Activated CD4-positive, alpha-beta memory T cell treated with anti-CD3 and anti-CD28 coated beads for 36 hours (primary cell): ENCODE data around the gene SIX4. TPM values are rescaled to one million over a fixed set of nuclear protein-coding genes. Genes with fewer than 3 reads are reported as not detected.
A peak's percentile ranks its signal among the peaks of the same experiment; 100 is the strongest.

Experiments used
- CTCF ChIA-PET: fragments of 350-600 bp; sonication (Branson Sonifier 250); formaldehyde crosslinking; loops from one replicate; lab custom pipeline; 2021; ENCODE audit warnings: antibody characterized with exemption, inconsistent platforms; lab: Charles Lee
- POLR2A ChIA-PET: fragments of 350-600 bp; sonication (Branson Sonifier 250); formaldehyde crosslinking; loops from one replicate; lab custom pipeline; 2021; ENCODE audit warnings: antibody characterized with exemption; lab: Charles Lee
- DNase-seq: peaks from one replicate; pipeline ENCODE4 v3.0.0-alpha.2; 2020
- H3K27ac Mint-ChIP-seq: one replicate; pipeline ENCODE4 v1.8.0; 2021; ENCODE audit warnings: mixed read lengths
- H3K27me3 Mint-ChIP-seq: one replicate; pipeline ENCODE4 v1.8.0; 2021; ENCODE audit warnings: mixed read lengths
- H3K36me3 Mint-ChIP-seq: one replicate; pipeline ENCODE4 v1.8.0; 2021; ENCODE audit warnings: mixed read lengths
- H3K4me1 Mint-ChIP-seq: one replicate; pipeline ENCODE4 v1.8.0; 2021; ENCODE audit warnings: low read depth, mixed read lengths
- H3K4me3 Mint-ChIP-seq: one replicate; pipeline ENCODE4 v1.8.0; 2021; ENCODE audit warnings: mild to moderate bottlenecking, mixed read lengths
- H3K9me3 Mint-ChIP-seq: one replicate; pipeline ENCODE4 v1.8.0; 2021; ENCODE audit warnings: mixed read lengths
- intact Hi-C: fragments of 100-400 bp; cut with micrococcal nuclease; formaldehyde crosslinking; loops from one replicate; pipeline ENCODE4 v1.15.1; 2023
- total RNA-seq, 2 experiments: library from RNA; stranded (reverse); gene quantifications; one replicate each; pipeline ENCODE4 v1.2.3, GENCODE V29; 2021

Gene SIX4
- under 1 TPM in 1 of 2 experiments, not detected in 1; 0.17 TPM for total RNA-seq

DNA sequence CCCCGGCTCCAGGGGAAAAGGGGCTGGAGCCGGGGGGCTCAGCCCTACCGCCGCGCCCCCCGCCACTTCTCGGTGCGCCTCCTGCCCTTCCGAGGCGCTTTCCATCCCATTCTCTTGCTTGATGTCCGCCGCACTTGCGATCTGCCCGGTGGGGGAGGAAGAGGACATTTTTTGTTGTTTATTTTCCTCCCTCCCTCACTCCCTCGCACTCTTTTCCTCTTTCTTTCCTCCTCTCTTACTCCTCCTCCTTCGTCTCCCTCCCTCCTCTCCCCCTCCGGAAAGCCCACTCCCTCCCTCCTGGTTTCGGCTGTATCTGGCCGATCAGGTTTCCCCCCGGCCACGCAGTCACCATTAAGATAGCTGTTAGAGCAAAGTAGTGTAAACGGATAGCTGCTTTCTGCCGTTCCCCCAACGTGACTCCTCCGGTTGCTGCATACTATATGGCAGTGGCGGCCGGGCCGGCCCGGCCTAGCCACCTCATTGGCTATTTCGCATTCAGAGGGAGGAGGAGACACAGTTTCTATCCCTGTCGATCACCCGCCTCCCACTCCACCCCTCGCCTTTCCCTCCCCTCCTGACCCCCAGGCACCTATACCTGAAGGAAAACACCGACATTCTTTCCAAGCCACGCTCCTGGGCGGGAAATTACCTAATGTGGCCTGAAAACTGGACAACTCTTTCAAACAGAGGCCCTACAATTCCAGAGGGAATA is at the start of gene SIX4:
Gene SIX4 (minus strand): TSS at position 445 of the 712 bp plus-strand sequence. CDS start 277 bp downstream, at position 168.
- Mint-ChIP-seq H3K36me3 (no peaks in the 10 kb centered on the region), H3K27ac (no peak within 1 kb of the TSS), H3K27me3 (peaks cover 71% of the 10 kb centered on the region), H3K4me1 (peaks cover 11% of the 10 kb centered on the region), H3K4me3 (peak within 1 kb of the TSS; percentile 79), H3K9me3 (no peaks in the 10 kb centered on the region)
- CTCF ChIA-PET: no interaction called here
- intact Hi-C loops: loop anchor here (1.0 to 5.0 kb wide), 5 partner anchors 10 to 301 kb away; partner anchors contain the start of genes MNAT1, SLC38A6 and TRMT5
- POLR2A ChIA-PET: no interaction called here
- DNase-seq: peak; percentile 34

GRCh38 chr14:60773558-60773957 is 49.4 kb upstream of the SIX4 start:
- ChIA-PET POLR2A (no interaction called here), CTCF (interaction anchor here (0.9 kb wide), 1 partner anchor 14 kb away, joined by 3 read pairs; no protein-coding TSS in a partner anchor)
- H3K9me3 Mint-ChIP-seq: no peaks in the 10 kb centered on the region
- no peak overlapping the region for H3K27ac Mint-ChIP-seq
- no peaks in the 10 kb centered on the region for H3K4me1 Mint-ChIP-seq
- no peaks in the 10 kb centered on the region for H3K36me3 Mint-ChIP-seq
- DNase-seq: no peak
- no peaks in the 10 kb centered on the region for H3K27me3 Mint-ChIP-seq
- intact Hi-C loops: no loop called here
- H3K4me3 Mint-ChIP-seq: no peak overlapping the region

DNA sequence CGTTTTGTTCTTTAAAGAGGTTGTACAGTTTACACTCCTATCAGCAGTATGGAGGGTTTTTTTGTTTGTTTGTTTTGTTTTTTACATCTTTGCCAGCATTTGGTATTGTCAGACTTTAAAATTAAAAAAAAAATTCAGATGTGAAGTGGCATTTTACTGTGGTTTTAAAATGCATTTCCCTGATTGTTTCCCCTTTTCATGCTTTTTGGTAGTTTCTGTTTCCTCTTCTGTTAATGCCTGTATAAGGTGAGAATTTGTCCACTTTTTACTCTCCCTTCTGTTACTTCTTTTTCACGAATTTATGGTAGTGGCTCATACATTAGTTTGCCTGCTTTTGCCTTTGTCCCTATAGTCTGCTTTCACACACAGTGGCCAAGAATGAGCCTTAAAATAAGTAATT is 47.0 kb upstream of the SIX4 start:
- Mint-ChIP-seq H3K36me3 (peaks cover 1% of the 10 kb centered on the region), H3K27me3 (no peaks in the 10 kb centered on the region), H3K9me3 (no peaks in the 10 kb centered on the region), H3K4me3 (no peak overlapping the region), H3K4me1 (no peaks in the 10 kb centered on the region), H3K27ac (no peak overlapping the region)
- POLR2A ChIA-PET: no interaction called here
- CTCF ChIA-PET: no interaction called here
- intact Hi-C loops: no loop called here
- no peak for DNase-seq

DNA sequence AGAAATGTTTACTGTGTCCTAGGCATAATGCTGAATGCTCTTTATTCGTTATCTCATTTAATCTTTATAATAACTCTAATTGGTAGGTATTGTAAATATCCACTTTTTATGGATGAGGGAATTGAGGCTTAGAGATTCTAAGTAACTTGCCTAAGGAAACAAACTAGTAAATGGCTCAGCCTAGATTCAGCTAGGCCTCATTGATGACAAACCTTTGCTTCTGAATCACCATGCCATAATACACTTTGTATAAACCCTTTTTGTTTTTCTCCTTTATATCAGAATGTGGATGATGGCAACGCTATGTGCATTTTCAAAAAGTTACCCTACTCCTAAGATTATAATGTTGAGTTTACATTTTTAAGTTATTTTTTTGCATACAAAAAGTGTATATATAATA is 44.5 kb upstream of the SIX4 start:
- Mint-ChIP-seq H3K4me1 (no peaks in the 10 kb centered on the region), H3K9me3 (no peaks in the 10 kb centered on the region), H3K27ac (no peak overlapping the region), H3K36me3 (peaks cover 1% of the 10 kb centered on the region), H3K4me3 (no peak overlapping the region), H3K27me3 (no peaks in the 10 kb centered on the region)
- intact Hi-C loops: no loop called here
- no peak for DNase-seq
- ChIA-PET POLR2A (no interaction called here), CTCF (no interaction called here)

- H3K27ac Mint-ChIP-seq: no peak overlapping the region
- intact Hi-C loops: no loop called here
- ChIA-PET CTCF (no interaction called here), POLR2A (no interaction called here)
- no peak overlapping the region for H3K4me3 Mint-ChIP-seq
- peaks cover 3% of the 10 kb centered on the region for H3K27me3 Mint-ChIP-seq
- no peaks in the 10 kb centered on the region for H3K36me3 Mint-ChIP-seq
- H3K4me1 Mint-ChIP-seq: peaks cover 19% of the 10 kb centered on the region
- no peaks in the 10 kb centered on the region for H3K9me3 Mint-ChIP-seq
- DNase-seq: no peak
Observed at GRCh38 chr14:60760644-60761364, 36.7 kb upstream of the SIX4 start.

GRCh38 chr14:60760209-60760608 is 36.1 kb upstream of the SIX4 start:
- Mint-ChIP-seq H3K36me3 (no peaks in the 10 kb centered on the region), H3K4me3 (no peak overlapping the region), H3K9me3 (no peaks in the 10 kb centered on the region), H3K27ac (no peak overlapping the region), H3K4me1 (peaks cover 19% of the 10 kb centered on the region), H3K27me3 (peaks cover 3% of the 10 kb centered on the region)
- CTCF ChIA-PET: interaction anchor here (0.7 kb wide), 1 partner anchor 14 kb away, joined by 3 read pairs; no protein-coding TSS in a partner anchor
- DNase-seq: no peak
- intact Hi-C loops: no loop called here
- POLR2A ChIA-PET: no interaction called here

DNA sequence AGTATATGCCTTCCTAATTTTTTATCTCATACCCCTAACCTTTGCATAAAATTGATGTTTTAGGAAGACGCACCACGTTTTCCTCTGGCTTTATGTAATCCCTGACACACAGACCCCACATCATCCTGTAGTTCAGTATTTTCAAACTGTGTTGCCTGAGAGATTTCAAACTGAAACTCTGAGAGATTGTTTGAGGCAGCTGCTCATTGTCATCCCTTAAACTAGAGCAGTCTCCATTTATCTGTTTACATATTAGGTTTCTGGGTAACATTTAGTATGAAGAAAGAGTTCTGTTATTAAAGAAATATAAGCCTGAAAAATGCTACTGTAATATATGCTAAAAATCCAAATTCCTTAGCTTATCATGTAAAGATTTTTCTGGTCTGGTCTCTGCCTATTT is 34.7 kb upstream of the SIX4 start:
- Mint-ChIP-seq H3K36me3 (no peaks in the 10 kb centered on the region), H3K9me3 (no peaks in the 10 kb centered on the region), H3K27me3 (peaks cover 3% of the 10 kb centered on the region), H3K27ac (no peak overlapping the region), H3K4me1 (peaks cover 24% of the 10 kb centered on the region), H3K4me3 (no peak overlapping the region)
- intact Hi-C loops: no loop called here
- CTCF ChIA-PET: interaction anchor here (1.1 kb wide), 1 partner anchor 494 kb away, joined by 3 read pairs; no protein-coding TSS in a partner anchor
- POLR2A ChIA-PET: no interaction called here
- no peak for DNase-seq

DNA sequence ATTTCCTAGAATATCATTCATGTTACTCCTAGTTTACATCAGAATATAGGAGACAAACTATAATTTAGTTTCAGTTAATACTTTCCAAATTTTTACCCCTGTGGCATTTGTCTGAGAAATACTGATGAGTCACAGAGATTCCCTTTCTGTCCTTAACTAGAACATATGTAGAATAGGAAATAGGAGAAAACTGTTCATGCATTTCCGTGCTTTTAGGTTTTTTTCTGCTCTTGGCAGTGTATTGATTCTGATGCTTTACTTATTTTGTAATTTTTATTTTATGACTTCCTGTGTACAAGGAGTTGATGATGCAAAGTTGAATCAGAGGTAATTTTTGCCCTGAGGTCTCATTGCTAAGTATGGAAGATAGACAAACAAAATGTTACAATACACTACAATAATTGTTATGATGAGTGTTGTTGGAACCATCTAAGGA is 33.4 kb upstream of the SIX4 start:
- DNase-seq: no peak
- H3K27ac Mint-ChIP-seq: no peak overlapping the region
- CTCF ChIA-PET: no interaction called here
- POLR2A ChIA-PET: no interaction called here
- no peaks in the 10 kb centered on the region for H3K9me3 Mint-ChIP-seq
- H3K27me3 Mint-ChIP-seq: peaks cover 5% of the 10 kb centered on the region
- intact Hi-C loops: no loop called here
- no peaks in the 10 kb centered on the region for H3K36me3 Mint-ChIP-seq
- H3K4me1 Mint-ChIP-seq: peaks cover 36% of the 10 kb centered on the region
- no peak overlapping the region for H3K4me3 Mint-ChIP-seq

- Mint-ChIP-seq H3K4me1 (peaks cover 36% of the 10 kb centered on the region), H3K4me3 (no peak overlapping the region), H3K27me3 (peaks cover 5% of the 10 kb centered on the region), H3K9me3 (no peaks in the 10 kb centered on the region), H3K36me3 (no peaks in the 10 kb centered on the region), H3K27ac (no peak overlapping the region)
- DNase-seq: no peak
- ChIA-PET POLR2A (no interaction called here), CTCF (interaction anchor here (1.0 kb wide), 1 partner anchor 36 kb away, joined by 3 read pairs; no protein-coding TSS in a partner anchor)
- intact Hi-C loops: no loop called here
Observed at GRCh38 chr14:60756847-60757246, 32.7 kb upstream of the SIX4 start.

DNA sequence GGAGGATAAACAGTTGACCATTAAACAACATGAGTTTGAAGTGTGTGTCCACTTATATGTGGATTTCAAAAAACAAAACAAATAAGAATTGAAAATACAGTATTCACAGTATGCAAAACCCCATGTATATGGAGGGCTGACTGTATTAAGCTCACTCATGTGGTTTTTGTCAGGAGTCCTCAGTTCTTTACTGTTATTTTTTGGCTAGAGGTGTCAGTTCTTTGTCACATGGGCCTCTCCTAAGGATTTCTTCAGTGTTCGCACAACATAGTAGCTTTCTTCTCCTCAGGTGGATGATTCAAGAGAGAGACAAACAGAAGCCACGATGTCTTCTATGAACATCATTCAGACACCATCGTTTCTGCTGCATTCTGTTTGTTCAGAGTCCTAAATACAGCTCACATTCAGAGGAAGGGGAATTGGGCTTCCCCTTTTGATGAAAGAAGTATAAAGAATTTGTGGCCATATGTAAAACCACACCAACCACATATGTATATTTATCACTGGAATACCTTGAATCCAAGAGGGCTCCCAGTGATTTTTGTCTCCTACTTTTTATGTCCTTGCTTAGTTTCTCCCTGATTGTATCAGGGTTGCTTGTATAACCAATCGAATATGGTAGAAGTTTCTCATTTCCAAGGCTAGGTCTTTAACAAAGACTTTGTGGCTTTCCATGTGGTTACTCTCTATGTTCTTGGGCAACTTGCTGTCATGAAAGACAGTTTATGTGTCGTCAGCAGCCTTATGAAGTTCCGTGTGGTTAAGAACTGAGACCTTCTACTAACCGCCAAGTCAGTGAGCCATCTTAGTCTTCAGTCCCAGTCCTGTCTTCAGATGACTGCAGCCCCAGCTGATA is 29.3 kb upstream of the SIX4 start:
- peak overlapping the region; percentile 66 for H3K27ac Mint-ChIP-seq
- H3K9me3 Mint-ChIP-seq: no peaks in the 10 kb centered on the region
- intact Hi-C loops: loop anchor here (1.0 to 5.0 kb wide), 7 partner anchors 19 to 351 kb away; partner anchors contain the start of genes MNAT1 and SIX4
- ChIA-PET CTCF (interaction anchor here (0.6 to 1.1 kb wide), 3 partner anchors 143 to 403 kb away, joined by 3 read pairs; no protein-coding TSS in a partner anchor), POLR2A (interaction anchor here (1.1 to 1.4 kb wide), 3 partner anchors 19 to 228 kb away, joined by 3 to 4 read pairs (median 3); partner anchors contain the start of genes MNAT1, SLC38A6 and TRMT5)
- H3K36me3 Mint-ChIP-seq: no peaks in the 10 kb centered on the region
- peak; percentile 65 for DNase-seq
- H3K27me3 Mint-ChIP-seq: peaks cover 5% of the 10 kb centered on the region
- peak overlapping the region; percentile 29 for H3K4me3 Mint-ChIP-seq
- H3K4me1 Mint-ChIP-seq: peaks cover 29% of the 10 kb centered on the region

GRCh38 chr14:60744566-60744965 is 20.4 kb upstream of the SIX4 start:
- H3K4me1 Mint-ChIP-seq: peaks cover 5% of the 10 kb centered on the region
- no peaks in the 10 kb centered on the region for H3K27me3 Mint-ChIP-seq
- CTCF ChIA-PET: no interaction called here
- no peak overlapping the region for H3K27ac Mint-ChIP-seq
- POLR2A ChIA-PET: no interaction called here
- peaks cover 14% of the 10 kb centered on the region for H3K36me3 Mint-ChIP-seq
- H3K9me3 Mint-ChIP-seq: peaks cover 10% of the 10 kb centered on the region
- no peak for DNase-seq
- no peak overlapping the region for H3K4me3 Mint-ChIP-seq
- intact Hi-C loops: no loop called here
